ENCODE results near the gene CLNK. TPM values are rescaled to one million over a fixed set of nuclear protein-coding genes. Genes with fewer than 3 reads are reported as not detected.

Gene CLNK
- total and polyA plus RNA-seq, 2 of the 8 experiments (the other 6 are each of a cell fraction or from before 2014, with no cell fraction given): not detected

- no peak for TF ChIP-seq CBX8 (IDR thresholded peaks at IDR 0.05; ENCODE audit: borderline replicate concordance, low read depth, low read length)
Observed at GRCh38 chr4:10480616-10481015, 204.0 kb downstream of the CLNK start (continued).

- no peaks in the 10 kb centered on the region for H4K20me1 ChIP-seq (replicated peaks in 1 of 2; ENCODE audit: control insufficient read depth in 1 of 2, insufficient read depth in 2 of 2, low read length in 2 of 2)
- no peak overlapping the region for H4K8ac ChIP-seq (ENCODE audit: extremely low read depth, insufficient read depth, low read length)
- no peaks in the 10 kb centered on the region for H3K79me2 ChIP-seq (ENCODE audit: control insufficient read depth in 1 of 2, insufficient read depth in 2 of 2, low read length in 2 of 2)
- no peak overlapping the region for H3K4me3 ChIP-seq (ENCODE audit: extremely low read depth in 1 of 4, insufficient read depth in 2 of 4, low read depth in 3 of 4, low read length in 4 of 4)
- H3K56ac ChIP-seq (replicated peaks; ENCODE audit: insufficient read length, low read depth, low read length): no peak overlapping the region
- H3K18ac ChIP-seq (ENCODE audit: extremely low read depth, low read length): no peak overlapping the region
- H3K14ac ChIP-seq (ENCODE audit: insufficient read length): no peak overlapping the region
- H3K9me3 ChIP-seq (ENCODE audit: insufficient read depth in 2 of 2, low read depth in 1 of 2, low read length in 1 of 2): no peaks in the 10 kb centered on the region
- CTCF ChIA-PET (ENCODE audit: partially characterized antibody): interaction anchor here (0.9 to 2.1 kb wide), 5 partner anchors 8 to 70 kb away, joined by 3 to 7 read pairs (median 4); no protein-coding TSS in a partner anchor
- no peaks in the 10 kb centered on the region for H3K4me1 ChIP-seq (replicated peaks in 1 of 4; ENCODE audit: control insufficient read depth in 3 of 4, insufficient read depth in 4 of 4, low read length in 3 of 4)
- POLR2A ChIA-PET (ENCODE audit: partially characterized antibody): interaction anchor here (0.9 kb wide), 1 partner anchor 10 kb away, joined by 3 read pairs; no protein-coding TSS in a partner anchor
- no peak overlapping the region for H2BK15ac ChIP-seq (ENCODE audit: low read length)
- H3K4me2 ChIP-seq (ENCODE audit: insufficient read depth in 1 of 2, low read depth in 2 of 2, low read length in 2 of 2): no peak overlapping the region
- no peak overlapping the region for H2BK20ac ChIP-seq (ENCODE audit: low read length)
- H3K23me2 ChIP-seq (ENCODE audit: low read depth, low read length): no peaks in the 10 kb centered on the region
- H3K4ac ChIP-seq (replicated peaks; ENCODE audit: insufficient read length, low read depth, low read length): no peak overlapping the region
- H3K27ac ChIP-seq (ENCODE audit: low read depth, low read length): no peak overlapping the region
- no peak overlapping the region for H2BK120ac ChIP-seq (replicated peaks; ENCODE audit: low read depth, low read length)
- no peaks in the 10 kb centered on the region for H3K27me3 ChIP-seq (replicated peaks in 1 of 4; ENCODE audit: control insufficient read depth in 3 of 4, extremely low read depth in 1 of 4, insufficient read depth in 3 of 4, low read length in 3 of 4)
- H2BK12ac ChIP-seq (ENCODE audit: low read depth, low read length): no peak overlapping the region
- H4K5ac ChIP-seq (ENCODE audit: insufficient read length, low read depth, low read length): no peak overlapping the region
- DNase-seq (ENCODE audit: low read depth in 1 of 2, low spot score in 2 of 2): no peak
- no peak overlapping the region for H4K91ac ChIP-seq (replicated peaks; ENCODE audit: insufficient read length, low read length)
- H3K23ac ChIP-seq (ENCODE audit: insufficient read length): no peak overlapping the region
- no peak overlapping the region for H2AK5ac ChIP-seq (ENCODE audit: low read depth, low read length)
- FAIRE-seq: no peak
- H2BK5ac ChIP-seq (ENCODE audit: low read depth, low read length): no peak overlapping the region
- no peak overlapping the region for H3K9ac ChIP-seq (replicated peaks in 1 of 4; ENCODE audit: extremely low read depth in 1 of 4, low read depth in 3 of 4, low read length in 3 of 4)
- H3K36me3 ChIP-seq (ENCODE audit: control insufficient read depth in 2 of 4, insufficient read depth in 4 of 4, low read length in 3 of 4): no peaks in the 10 kb centered on the region
- H3K79me1 ChIP-seq (ENCODE audit: low read depth, low read length): no peaks in the 10 kb centered on the region
- 0 out of 2 replicates have a peak overlapping the region, but pooled peaks have one; percentile 65 for H2AFZ ChIP-seq (ENCODE audit: low read length)
- TF ChIP-seq JUND (IDR thresholded peaks at IDR 0.05; ENCODE audit: low read length): no peak
Observed at GRCh38 chr4:10478621-10479020, 205.9 kb downstream of the CLNK start.
